Colonic mucosa (tissue), 4 donors: Measurements from ENCODE around the gene MBD2. TPM values are rescaled to one million over a fixed set of nuclear protein-coding genes. Genes with fewer than 3 reads are reported as not detected.

Experiments
- DNase-seq: peaks from one replicate; pipeline ENCODE4 v3.0.0-alpha.2; 2020
- H3K27ac ChIP-seq: fragments of 200-600 bp; one replicate; pipeline ENCODE4 v1.8.0; 2021
- H3K27me3 ChIP-seq: fragments of 200-600 bp; one replicate; pipeline ENCODE4 v1.8.0; 2021
- H3K36me3 ChIP-seq: fragments of 200-600 bp; one replicate; pipeline ENCODE4 v1.8.0; 2021
- H3K4me1 ChIP-seq: fragments of 200-600 bp; one replicate; pipeline ENCODE4 v1.8.0; 2021; ENCODE audit warnings: mild to moderate bottlenecking
- H3K4me3 ChIP-seq: fragments of 200-600 bp; one replicate; pipeline ENCODE4 v1.8.0; 2021
- H3K9ac ChIP-seq, 2 donors: one replicate each; pipeline ENCODE4 v1.7.0; 2013; ENCODE audit warnings: control low read depth in 2 of 2, low read depth in 2 of 2, low read length in 2 of 2
- H3K9me3 ChIP-seq: fragments of 200-600 bp; one replicate; pipeline ENCODE4 v1.8.0; 2021
- intact Hi-C: fragments of 100-400 bp; cut with DNase I; formaldehyde crosslinking; loops from one replicate; pipeline ENCODE4 v1.14.1; 2022
- total RNA-seq, 2 donors: library from RNA; stranded (reverse); fragmentation: NEBNext Ultra II Directional in 1 of 2; extraction: Animal tissue kit (Norgen Biotek cat#: 25700) in 1 of 2; gene quantifications; one replicate each; pipeline ENCODE4 v1.2.1, GENCODE V29; 2021
- TF ChIP-seq, protein P1 (sequence below): fragments of 200-600 bp; IDR thresholded peaks from one replicate; pipeline ENCODE4 v1.8.0; 2022; ENCODE audit warnings: antibody characterized with exemption, mild to moderate bottlenecking
- donor health status: healthy.
- donor health status: DM: no; HTN: no; CAD: no.
- donor health status: DM: no; HTN: no; CAD: no.

The MBD2 gene
- total RNA-seq, 2 donors from 2014 or later, result 110 to 138 TPM

GRCh38 chr18:54192900-54193299, 31.6 kb downstream of the MBD2 start:
- Histone ChIP-seq H3K9ac (no peak overlapping the region), H3K9me3 (no peaks in the 10 kb centered on the region), H3K4me1 (no peaks in the 10 kb centered on the region), H3K36me3 (no peaks in the 10 kb centered on the region), H3K4me3 (no peak overlapping the region), H3K27ac (no peak overlapping the region), H3K27me3 (no peaks in the 10 kb centered on the region)
- intact Hi-C loops, result no loop called here
- TF ChIP-seq, protein P1, sequence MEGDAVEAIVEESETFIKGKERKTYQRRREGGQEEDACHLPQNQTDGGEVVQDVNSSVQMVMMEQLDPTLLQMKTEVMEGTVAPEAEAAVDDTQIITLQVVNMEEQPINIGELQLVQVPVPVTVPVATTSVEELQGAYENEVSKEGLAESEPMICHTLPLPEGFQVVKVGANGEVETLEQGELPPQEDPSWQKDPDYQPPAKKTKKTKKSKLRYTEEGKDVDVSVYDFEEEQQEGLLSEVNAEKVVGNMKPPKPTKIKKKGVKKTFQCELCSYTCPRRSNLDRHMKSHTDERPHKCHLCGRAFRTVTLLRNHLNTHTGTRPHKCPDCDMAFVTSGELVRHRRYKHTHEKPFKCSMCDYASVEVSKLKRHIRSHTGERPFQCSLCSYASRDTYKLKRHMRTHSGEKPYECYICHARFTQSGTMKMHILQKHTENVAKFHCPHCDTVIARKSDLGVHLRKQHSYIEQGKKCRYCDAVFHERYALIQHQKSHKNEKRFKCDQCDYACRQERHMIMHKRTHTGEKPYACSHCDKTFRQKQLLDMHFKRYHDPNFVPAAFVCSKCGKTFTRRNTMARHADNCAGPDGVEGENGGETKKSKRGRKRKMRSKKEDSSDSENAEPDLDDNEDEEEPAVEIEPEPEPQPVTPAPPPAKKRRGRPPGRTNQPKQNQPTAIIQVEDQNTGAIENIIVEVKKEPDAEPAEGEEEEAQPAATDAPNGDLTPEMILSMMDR, result no peak
- no peak for DNase-seq

- no peak for DNase-seq
- H3K4me3 ChIP-seq, result no peak overlapping the region
- H3K27ac ChIP-seq, result no peak overlapping the region
- TF ChIP-seq, protein P1, result no peak
- H3K9ac ChIP-seq, result no peak overlapping the region
- H3K27me3 ChIP-seq, result no peaks in the 10 kb centered on the region
- no peaks in the 10 kb centered on the region for H3K9me3 ChIP-seq
- intact Hi-C loops, result no loop called here
- no peaks in the 10 kb centered on the region for H3K4me1 ChIP-seq
- H3K36me3 ChIP-seq, result no peaks in the 10 kb centered on the region
Observed at GRCh38 chr18:54192415-54192814, 32.1 kb downstream of the MBD2 start.

DNA sequence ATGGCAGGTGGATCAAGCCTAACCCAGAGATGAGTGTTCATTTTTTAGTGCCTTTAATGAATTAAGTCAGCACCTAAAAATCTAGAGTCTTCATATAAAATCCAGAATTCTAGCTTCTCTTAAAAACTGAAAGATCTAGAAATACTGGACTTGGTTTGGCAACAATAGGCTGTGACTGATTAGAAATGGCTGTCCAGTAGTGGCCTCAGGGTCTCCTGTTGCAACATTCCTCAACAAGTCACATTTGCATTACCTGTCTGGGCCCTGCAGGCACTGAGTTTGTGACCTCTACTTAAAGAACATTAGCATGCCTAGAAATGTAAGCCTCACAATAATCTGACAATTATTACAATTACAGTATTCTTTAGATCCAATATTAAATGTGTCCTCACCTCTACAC, 33.1 kb downstream of the MBD2 start:
- H3K27ac ChIP-seq, result no peak overlapping the region
- intact Hi-C loops, result no loop called here
- no peak overlapping the region for H3K4me3 ChIP-seq
- H3K9ac ChIP-seq, result no peak overlapping the region
- H3K9me3 ChIP-seq, result no peaks in the 10 kb centered on the region
- DNase-seq, result no peak
- no peaks in the 10 kb centered on the region for H3K36me3 ChIP-seq
- H3K4me1 ChIP-seq, result no peaks in the 10 kb centered on the region
- TF ChIP-seq, protein P1, result no peak
- no peaks in the 10 kb centered on the region for H3K27me3 ChIP-seq

- TF ChIP-seq, protein P1, result no peak
- Histone ChIP-seq H3K4me3 (no peak overlapping the region), H3K27me3 (no peaks in the 10 kb centered on the region), H3K4me1 (no peaks in the 10 kb centered on the region), H3K27ac (no peak overlapping the region), H3K9me3 (no peaks in the 10 kb centered on the region), H3K36me3 (no peaks in the 10 kb centered on the region), H3K9ac (no peak overlapping the region)
- intact Hi-C loops, result no loop called here
- DNase-seq, result peak; percentile 42
Observed at GRCh38 chr18:54187372-54187771, 37.1 kb downstream of the MBD2 start.

GRCh38 chr18:54184836-54185235, 39.6 kb downstream of the MBD2 start:
- Histone ChIP-seq H3K9me3 (no peaks in the 10 kb centered on the region), H3K9ac (no peak overlapping the region), H3K36me3 (no peaks in the 10 kb centered on the region), H3K27me3 (no peaks in the 10 kb centered on the region), H3K27ac (no peak overlapping the region), H3K4me1 (no peaks in the 10 kb centered on the region), H3K4me3 (no peak overlapping the region)
- TF ChIP-seq, protein P1, result no peak
- no peak for DNase-seq
- intact Hi-C loops, result no loop called here

GRCh38 chr18:54183390-54183789, 41.1 kb downstream of the MBD2 start:
- DNase-seq, result no peak
- TF ChIP-seq, protein P1, result no peak
- Histone ChIP-seq H3K9me3 (no peaks in the 10 kb centered on the region), H3K27ac (no peak overlapping the region), H3K4me1 (no peaks in the 10 kb centered on the region), H3K27me3 (no peaks in the 10 kb centered on the region), H3K9ac (no peak overlapping the region), H3K36me3 (no peaks in the 10 kb centered on the region), H3K4me3 (no peak overlapping the region)
- intact Hi-C loops, result no loop called here
